Heart left ventricle (tissue), 13 donors: ENCODE measurements around the gene SOX2.

ENCODE experiments used
- POLR2A ChIP-seq, 2 donors: fragments of 450-650 bp; IDR thresholded peaks; one replicate each; pipeline ENCODE4 v1.6.1; 2017; ENCODE audit warnings: antibody characterized with exemption in 2 of 2, mild to moderate bottlenecking in 2 of 2, moderate library complexity in 2 of 2
- TF ChIP-seq, protein P1 (sequence below), 12 donors: fragments of 200-600 bp; sonication (generic) in 4 of 12; IDR thresholded peaks; one replicate each; pipeline versions ENCODE4 v1.5.0 to v1.8.0; 2018 to 2022; ENCODE audit warnings: antibody characterized with exemption in 12 of 12, mild to moderate bottlenecking in 5 of 12
- donor health status: ischemic (EF 13 %, LVEDD 7.1; RV severe dilation, severe dysfunction).
- donor health status: DM: no; HTN: yes; CAD: no.
- donor health status: DM: no; HTN: no; CAD: no.
- donor health status: ischemic (EF 25% LVEDD 6.9; RV normal size, moderate dysfunction).
- donor health status: ischemic (EF 25% LVEDD 5.7; RV mildly dilated, moderate dysfunction).
- donor health status: ischemic (EF 35%, LVEDD 5.7; RV mildly dilated, moderate dysfunction).
- donor health status: nonischemic (EF 11% LVEDD 7.7; RV severe dilation, severe dysfunction).
- donor health status: DM: yes; HTN: yes; CAD: no.
- donor health status: PGD.
- donor health status: ischemic (EF 29% LVEDD 5.4; RV normal size, mild dysfunction).
- donor health status: nonischemic (EF 23%, LVEDD 6.1; RV moderate dilation, normal function).

DNA sequence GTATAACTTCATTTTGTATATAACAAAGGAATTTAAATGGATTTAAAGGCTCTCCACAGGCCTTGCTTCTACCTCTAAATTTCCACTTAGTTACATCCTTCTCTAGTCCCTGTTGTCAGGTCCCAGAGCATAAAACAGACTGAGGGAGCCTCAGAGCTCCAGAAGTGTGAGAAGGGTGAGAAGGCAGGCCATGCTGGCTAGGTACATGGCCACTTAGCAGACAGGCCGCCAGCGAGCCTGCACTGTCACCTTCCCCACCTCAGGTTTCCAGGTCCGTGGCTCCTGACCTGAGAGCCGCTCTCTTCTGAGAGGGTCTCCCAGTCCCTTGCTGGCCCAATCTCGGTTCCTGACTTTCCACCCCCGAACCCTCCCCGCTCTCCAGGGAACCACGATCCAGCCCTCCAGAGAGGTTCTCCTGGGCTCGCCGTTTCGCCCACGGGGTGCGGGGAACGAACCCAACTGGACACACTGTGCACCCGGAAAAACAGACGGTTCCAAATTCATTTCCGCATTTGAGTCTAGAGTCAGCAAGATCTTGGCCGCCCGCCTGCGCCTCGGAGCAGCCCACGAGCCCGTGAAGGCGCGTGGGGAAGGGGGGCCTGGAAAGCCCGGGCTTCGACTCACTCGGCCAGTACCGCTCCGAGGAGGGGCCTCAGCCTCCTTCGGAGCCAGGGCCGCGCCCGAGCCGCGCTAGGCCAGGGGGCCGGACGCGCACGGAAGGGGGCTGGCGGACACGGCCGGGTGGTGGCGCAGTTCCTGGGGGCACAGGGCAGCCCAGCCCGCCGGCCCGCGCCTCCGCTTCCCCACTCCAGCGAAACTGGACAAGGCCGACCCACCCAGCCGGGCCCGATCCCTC, 16.7 kb upstream of the SOX2 start:
- TF ChIP-seq, protein P1, sequence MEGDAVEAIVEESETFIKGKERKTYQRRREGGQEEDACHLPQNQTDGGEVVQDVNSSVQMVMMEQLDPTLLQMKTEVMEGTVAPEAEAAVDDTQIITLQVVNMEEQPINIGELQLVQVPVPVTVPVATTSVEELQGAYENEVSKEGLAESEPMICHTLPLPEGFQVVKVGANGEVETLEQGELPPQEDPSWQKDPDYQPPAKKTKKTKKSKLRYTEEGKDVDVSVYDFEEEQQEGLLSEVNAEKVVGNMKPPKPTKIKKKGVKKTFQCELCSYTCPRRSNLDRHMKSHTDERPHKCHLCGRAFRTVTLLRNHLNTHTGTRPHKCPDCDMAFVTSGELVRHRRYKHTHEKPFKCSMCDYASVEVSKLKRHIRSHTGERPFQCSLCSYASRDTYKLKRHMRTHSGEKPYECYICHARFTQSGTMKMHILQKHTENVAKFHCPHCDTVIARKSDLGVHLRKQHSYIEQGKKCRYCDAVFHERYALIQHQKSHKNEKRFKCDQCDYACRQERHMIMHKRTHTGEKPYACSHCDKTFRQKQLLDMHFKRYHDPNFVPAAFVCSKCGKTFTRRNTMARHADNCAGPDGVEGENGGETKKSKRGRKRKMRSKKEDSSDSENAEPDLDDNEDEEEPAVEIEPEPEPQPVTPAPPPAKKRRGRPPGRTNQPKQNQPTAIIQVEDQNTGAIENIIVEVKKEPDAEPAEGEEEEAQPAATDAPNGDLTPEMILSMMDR (IDR thresholded peaks at IDR 0.05): peak in 6 of 12 donors; percentile 9 to 36 (median 22)
- TF ChIP-seq POLR2A (IDR thresholded peaks at IDR 0.05): no peak
